Astrocyte (in vitro differentiated cells and primary cell): ENCODE results near the gene C1orf159. TPM values are rescaled to one million over a fixed set of nuclear protein-coding genes. Genes with fewer than 3 reads are reported as not detected.

Source experiments
- DNase-seq: peaks from one replicate; pipeline ENCODE4 v3.0.0-alpha.2; 2010; ENCODE audit warnings: low read depth
- FAIRE-seq: peaks from 2 replicates; lab custom pipeline; 2011; peaks lifted over from hg19 to GRCh38; lab: Jason Lieb, UNC
- H2AFZ ChIP-seq: 2 replicates; pipeline ENCODE4 v1.6.0; 2012; ENCODE audit warnings: low read depth, low read length, inconsistent platforms
- H3K27ac ChIP-seq: 2 replicates; pipeline ENCODE4 v1.5.1; 2011; ENCODE audit warnings: low read depth, low read length, inconsistent platforms
- H3K27me3 ChIP-seq: 2 replicates; pipeline ENCODE4 v1.6.0; 2011; ENCODE audit warnings: low read length, inconsistent platforms; ENCODE audit not compliant: insufficient read depth
- H3K36me3 ChIP-seq: 2 replicates; pipeline ENCODE4 v1.5.1; 2011; ENCODE audit warnings: low read length, inconsistent platforms; ENCODE audit not compliant: insufficient read depth
- H3K4me1 ChIP-seq: 2 replicates; pipeline ENCODE4 v1.5.1; 2011; ENCODE audit warnings: low read length, inconsistent platforms; ENCODE audit not compliant: insufficient read depth
- H3K4me2 ChIP-seq: 2 replicates; pipeline ENCODE4 v1.6.0; 2012; ENCODE audit warnings: low read length, inconsistent platforms
- H3K4me3 ChIP-seq: 2 replicates; pipeline ENCODE4 v1.5.1; 2011; ENCODE audit warnings: low read depth, mild to moderate bottlenecking, low read length, inconsistent platforms; ENCODE audit not compliant: insufficient read depth
- H3K79me2 ChIP-seq: 2 replicates; pipeline ENCODE4 v1.6.0; 2012; ENCODE audit warnings: mild to moderate bottlenecking, low read length, inconsistent platforms; ENCODE audit not compliant: insufficient read depth
- H3K9ac ChIP-seq: 2 replicates; pipeline ENCODE4 v1.6.0; 2012; ENCODE audit warnings: mild to moderate bottlenecking, low read length, inconsistent platforms
- H3K9me3 ChIP-seq: 2 replicates; pipeline ENCODE4 v1.5.1; 2012; ENCODE audit warnings: low read depth, mild to moderate bottlenecking, low read length, inconsistent platforms; ENCODE audit not compliant: insufficient read depth
- H4K20me1 ChIP-seq: 2 replicates; pipeline ENCODE4 v1.6.0; 2012; ENCODE audit warnings: low read length, inconsistent platforms; ENCODE audit not compliant: insufficient read depth
- H3K27ac Mint-ChIP-seq: one replicate; pipeline ENCODE4 v1.8.0; 2021; ENCODE audit warnings: mild to moderate bottlenecking, mixed read lengths; ENCODE audit not compliant: unreplicated experiment
- H3K27me3 Mint-ChIP-seq: one replicate; pipeline ENCODE4 v1.8.0; 2021; ENCODE audit warnings: low read depth, mixed read lengths; ENCODE audit not compliant: unreplicated experiment
- H3K36me3 Mint-ChIP-seq: one replicate; pipeline ENCODE4 v1.8.0; 2021; ENCODE audit warnings: low read depth, mixed read lengths; ENCODE audit not compliant: unreplicated experiment
- H3K4me1 Mint-ChIP-seq: one replicate; pipeline ENCODE4 v1.8.0; 2021; ENCODE audit warnings: low read depth, mixed read lengths; ENCODE audit not compliant: unreplicated experiment
- H3K4me3 Mint-ChIP-seq: one replicate; pipeline ENCODE4 v1.8.0; 2021; ENCODE audit warnings: mild to moderate bottlenecking, moderate library complexity, mixed read lengths; ENCODE audit not compliant: unreplicated experiment
- H3K9me3 Mint-ChIP-seq: one replicate; pipeline ENCODE4 v1.8.0; 2021; ENCODE audit warnings: mild to moderate bottlenecking, mixed read lengths; ENCODE audit not compliant: unreplicated experiment
- EZH2 ChIP-seq: IDR thresholded peaks from 2 replicates; pipeline ENCODE4 v1.6.1; 2012; ENCODE audit warnings: mild to moderate bottlenecking, low read length, inconsistent platforms; ENCODE audit not compliant: insufficient read depth
- total RNA-seq: library from RNA; stranded (reverse); gene quantifications from 2 replicates; pipeline ENCODE4 v1.2.1, GENCODE V29; 2021
- TF ChIP-seq, protein P1 (sequence below): IDR thresholded peaks from 2 replicates; pipeline ENCODE4 v1.5.1; 2011; ENCODE audit warnings: low read depth, mild to moderate bottlenecking, inconsistent platforms, low read length, moderate library complexity; ENCODE audit not compliant: insufficient read depth

Gene C1orf159
- total RNA-seq, 1 donor from 2014 or later, result 13.9 TPM

DNA sequence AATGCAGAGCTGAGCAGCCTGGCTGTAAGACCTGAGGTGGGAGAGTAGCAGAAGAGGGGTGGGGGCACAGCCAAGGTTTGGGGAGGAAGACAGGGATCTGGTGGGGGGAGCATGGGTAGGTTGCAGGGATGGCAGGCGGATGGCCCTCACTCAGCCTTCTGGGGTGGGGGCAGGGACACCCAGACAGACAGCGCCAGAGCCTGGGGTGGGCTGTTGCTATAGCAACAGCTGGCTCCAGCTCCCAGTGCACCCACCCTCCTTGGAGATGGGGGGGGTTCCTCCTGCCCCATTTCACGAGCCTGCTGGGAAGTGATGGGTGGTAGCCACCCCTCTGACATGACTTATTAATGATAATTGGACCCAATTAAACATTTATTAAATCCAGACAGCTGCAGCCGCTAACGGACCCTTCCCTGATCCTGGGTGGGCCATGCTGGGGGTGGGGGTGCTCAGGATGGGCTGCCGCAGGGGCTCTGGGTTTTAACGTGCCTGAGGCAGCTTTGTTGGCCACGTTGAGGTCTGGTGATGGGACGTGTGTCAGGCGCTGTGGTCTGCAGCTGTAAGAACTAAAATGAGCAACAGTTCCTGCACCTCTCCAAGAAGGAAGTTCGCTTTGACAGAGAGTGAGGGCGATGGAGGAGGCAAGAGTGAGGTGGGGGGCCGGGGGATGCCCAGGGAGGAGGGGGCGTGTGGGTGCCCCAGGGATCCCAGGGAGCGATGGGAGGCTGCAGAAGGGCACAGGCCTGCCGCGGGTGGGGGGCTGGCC is 76.6 kb downstream of the C1orf159 start:
- Histone ChIP-seq H2AFZ (no peak overlapping the region), H3K4me1 (peaks cover 7% of the 10 kb centered on the region), H3K9me3 (no peaks in the 10 kb centered on the region), H4K20me1 (peaks cover 86% of the 10 kb centered on the region), H3K4me2 (no peak overlapping the region), H3K27ac (no peak overlapping the region), H3K27me3 (no peaks in the 10 kb centered on the region), H3K4me3 (no peak overlapping the region), H3K79me2 (peaks cover 15% of the 10 kb centered on the region), H3K36me3 (no peaks in the 10 kb centered on the region), H3K9ac (no peak overlapping the region)
- peaks cover 13% of the 10 kb centered on the region for H3K36me3 Mint-ChIP-seq
- FAIRE-seq (no peak), DNase-seq (no peak)
- peak overlapping the region; percentile 41 for H3K27ac Mint-ChIP-seq
- H3K27me3 Mint-ChIP-seq, result no peaks in the 10 kb centered on the region
- H3K4me1 Mint-ChIP-seq, result peaks cover 9% of the 10 kb centered on the region
- H3K9me3 Mint-ChIP-seq, result no peaks in the 10 kb centered on the region
- no peak for TF ChIP-seq EZH2
- TF ChIP-seq, protein P1, sequence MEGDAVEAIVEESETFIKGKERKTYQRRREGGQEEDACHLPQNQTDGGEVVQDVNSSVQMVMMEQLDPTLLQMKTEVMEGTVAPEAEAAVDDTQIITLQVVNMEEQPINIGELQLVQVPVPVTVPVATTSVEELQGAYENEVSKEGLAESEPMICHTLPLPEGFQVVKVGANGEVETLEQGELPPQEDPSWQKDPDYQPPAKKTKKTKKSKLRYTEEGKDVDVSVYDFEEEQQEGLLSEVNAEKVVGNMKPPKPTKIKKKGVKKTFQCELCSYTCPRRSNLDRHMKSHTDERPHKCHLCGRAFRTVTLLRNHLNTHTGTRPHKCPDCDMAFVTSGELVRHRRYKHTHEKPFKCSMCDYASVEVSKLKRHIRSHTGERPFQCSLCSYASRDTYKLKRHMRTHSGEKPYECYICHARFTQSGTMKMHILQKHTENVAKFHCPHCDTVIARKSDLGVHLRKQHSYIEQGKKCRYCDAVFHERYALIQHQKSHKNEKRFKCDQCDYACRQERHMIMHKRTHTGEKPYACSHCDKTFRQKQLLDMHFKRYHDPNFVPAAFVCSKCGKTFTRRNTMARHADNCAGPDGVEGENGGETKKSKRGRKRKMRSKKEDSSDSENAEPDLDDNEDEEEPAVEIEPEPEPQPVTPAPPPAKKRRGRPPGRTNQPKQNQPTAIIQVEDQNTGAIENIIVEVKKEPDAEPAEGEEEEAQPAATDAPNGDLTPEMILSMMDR, result no peak
- no peak overlapping the region for H3K4me3 Mint-ChIP-seq

DNA sequence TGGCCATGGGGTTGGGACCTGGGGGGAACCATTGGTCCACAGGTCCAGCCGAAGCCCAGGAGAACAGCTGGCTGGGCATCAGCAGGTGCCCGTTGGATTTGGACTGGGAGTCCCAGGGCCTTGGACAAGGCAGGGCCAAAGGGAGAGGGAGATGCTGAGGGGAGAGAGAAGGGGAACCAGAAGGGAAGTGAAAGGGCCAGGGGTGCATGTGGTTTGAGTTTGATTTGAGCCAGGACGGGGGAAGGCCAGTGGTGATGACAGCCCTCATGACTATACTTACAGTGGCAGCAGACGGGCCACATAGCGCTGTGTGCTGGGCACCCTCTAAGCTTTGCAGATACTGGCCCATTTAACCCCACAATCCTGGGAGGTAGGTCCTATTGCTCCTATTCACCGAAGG is 77.2 kb downstream of the C1orf159 start:
- no peak for FAIRE-seq
- H3K4me3 ChIP-seq, result no peak overlapping the region
- Mint-ChIP-seq H3K36me3 (peaks cover 13% of the 10 kb centered on the region), H3K27ac (peak overlapping the region; percentile 84), H3K27me3 (no peaks in the 10 kb centered on the region), H3K4me1 (peaks cover 9% of the 10 kb centered on the region), H3K4me3 (peak overlapping the region; percentile 70), H3K9me3 (no peaks in the 10 kb centered on the region)
- no peak overlapping the region for H3K4me2 ChIP-seq
- H3K9ac ChIP-seq, result no peak overlapping the region
- H3K27ac ChIP-seq, result no peak overlapping the region
- no peak for TF ChIP-seq EZH2
- TF ChIP-seq, protein P1, result no peak
- H3K9me3 ChIP-seq, result no peaks in the 10 kb centered on the region
- H4K20me1 ChIP-seq, result peaks cover 89% of the 10 kb centered on the region
- H3K27me3 ChIP-seq, result no peaks in the 10 kb centered on the region
- no peaks in the 10 kb centered on the region for H3K36me3 ChIP-seq
- peaks cover 15% of the 10 kb centered on the region for H3K79me2 ChIP-seq
- H3K4me1 ChIP-seq, result peaks cover 7% of the 10 kb centered on the region
- no peak for DNase-seq
- no peak overlapping the region for H2AFZ ChIP-seq
